Head of caudate nucleus (tissue), 42 donors: Measurements from ENCODE around the gene UTF1.

ENCODE experiments used
- DNase-seq, 42 donors: peaks; one replicate each; pipeline versions ENCODE4 v3.0.0 to v3.0.0-alpha.2; 2020 to 2021; ENCODE audit warnings: mixed read lengths in 7 of 42
- intact Hi-C: fragments of 100-400 bp; cut with DNase I; formaldehyde crosslinking; loops from one replicate; pipeline ENCODE4 v1.15.0; 2022

UTF1 gene

GRCh38 chr10:133206356-133207040 lies 23.5 kb upstream of the UTF1 start:
- intact Hi-C loops: no loop called here
- no peak for DNase-seq

- intact Hi-C loops: no loop called here
- DNase-seq: no peak
Observed at GRCh38 chr10:133207041-133207600, 22.9 kb upstream of the UTF1 start.

- intact Hi-C loops: no loop called here
- DNase-seq: no peak
Observed at GRCh38 chr10:133207627-133208026, 22.4 kb upstream of the UTF1 start.

GRCh38 chr10:133208466-133208865 lies 21.6 kb upstream of the UTF1 start:
- no peak for DNase-seq
- intact Hi-C loops: no loop called here

- intact Hi-C loops: no loop called here
Observed at GRCh38 chr10:133209117-133209516, 20.9 kb upstream of the UTF1 start.

GRCh38 chr10:133209641-133210040 lies 20.4 kb upstream of the UTF1 start:
- no peak for DNase-seq
- intact Hi-C loops: no loop called here

More at GRCh38 chr10:133209117-133209516, 20.9 kb upstream of the UTF1 start:
- DNase-seq: no peak

GRCh38 chr10:133210398-133211140 lies 19.4 kb upstream of the UTF1 start:
- intact Hi-C loops: no loop called here
- DNase-seq: no peak

- intact Hi-C loops: no loop called here
- DNase-seq: no peak
Observed at GRCh38 chr10:133211141-133211830, 18.7 kb upstream of the UTF1 start.

- DNase-seq: no peak
- intact Hi-C loops: no loop called here
Observed at GRCh38 chr10:133211959-133212852, 17.8 kb upstream of the UTF1 start.

GRCh38 chr10:133212853-133213494 lies 17.0 kb upstream of the UTF1 start:
- DNase-seq: no peak
- intact Hi-C loops: no loop called here

- intact Hi-C loops: no loop called here
- no peak for DNase-seq
Observed at GRCh38 chr10:133213641-133214467, 16.2 kb upstream of the UTF1 start.

- intact Hi-C loops: no loop called here
- DNase-seq: no peak
Observed at GRCh38 chr10:133214468-133215410, 15.3 kb upstream of the UTF1 start.

- intact Hi-C loops: no loop called here
Observed at GRCh38 chr10:133215586-133215985, 14.4 kb upstream of the UTF1 start.

GRCh38 chr10:133216776-133217175 lies 13.2 kb upstream of the UTF1 start:
- intact Hi-C loops: no loop called here
- no peak for DNase-seq

More at GRCh38 chr10:133215586-133215985, 14.4 kb upstream of the UTF1 start:
- DNase-seq: no peak

- intact Hi-C loops: no loop called here
- no peak for DNase-seq
Observed at GRCh38 chr10:133217800-133218589, 12.0 kb upstream of the UTF1 start.

GRCh38 chr10:133218891-133219290 lies 11.1 kb upstream of the UTF1 start:
- intact Hi-C loops: no loop called here
- DNase-seq: no peak
